PC-9 (cell line): ENCODE results near the gene CIAPIN1.

Source experiments
- CTCF ChIP-seq: fragments of 200-600 bp; sonication (generic); conservative IDR thresholded peaks from 2 replicates; pipeline ENCODE4 v1.6.1; 2017; ENCODE audit warnings: mixed run types, antibody characterized with exemption, mild to moderate bottlenecking, moderate library complexity
- EZH2 ChIP-seq: fragments of 200-600 bp; sonication (generic); IDR thresholded peaks from 2 replicates; pipeline ENCODE4 v1.8.0; 2017; ENCODE audit warnings: antibody characterized with exemption, low read depth

GRCh38 chr16:57384248-57385070, 62.7 kb downstream of the CIAPIN1 start:
- TF ChIP-seq CTCF, result no peak
- TF ChIP-seq EZH2, result no peak
